ENCODE results near the gene LRRC56. TPM values are rescaled to one million over a fixed set of nuclear protein-coding genes. Genes with fewer than 3 reads are reported as not detected.

The LRRC56 gene
- total RNA-seq, 1 experiment from 2014 or later: 3.4 TPM

- WGBS (ENCODE audit: extremely low coverage, insufficient read length, low lambda C conversion rate): no CpG with 5 or more reads among the region's 33 CpGs
- no peak overlapping the region for H2AFZ ChIP-seq (ENCODE audit: low read length)
- H2BK15ac ChIP-seq (ENCODE audit: low read depth, low read length): no peak overlapping the region
- no peaks in the 10 kb centered on the region for H3K79me2 ChIP-seq (ENCODE audit: insufficient read depth, low read length)
- no peak overlapping the region for H2BK20ac ChIP-seq (ENCODE audit: low read depth, low read length, poor library complexity, severe bottlenecking)
- H3K79me1 ChIP-seq (ENCODE audit: insufficient read depth, low read depth, low read length, poor library complexity, severe bottlenecking): no peaks in the 10 kb centered on the region
- no peak overlapping the region for H3K4me2 ChIP-seq (ENCODE audit: insufficient read depth, insufficient read length, low read length)
- H3K23ac ChIP-seq (ENCODE audit: insufficient read length, low read depth, low read length): no peak overlapping the region
- no peak overlapping the region; the same call in 1 of the 2 replicates for H3K14ac ChIP-seq (ENCODE audit: insufficient read depth, low read length)
- H3K18ac ChIP-seq (ENCODE audit: insufficient read length, low read depth, low read length): no peak overlapping the region
- no peaks in the 10 kb centered on the region for H3K9me3 ChIP-seq (ENCODE audit: control insufficient read depth, low read depth, low read length)
- no peak overlapping the region for H4K8ac ChIP-seq (replicated peaks; ENCODE audit: insufficient read length, low read depth, low read length)
- no peaks in the 10 kb centered on the region for H3K27me3 ChIP-seq (ENCODE audit: insufficient read depth, low read length)
- Mint-ChIP-seq H3K36me3 (ENCODE audit: insufficient read depth in 1 of 3, low read depth in 3 of 3) (peaks cover 5 to 18% (median 10%) of the 10 kb centered on the region in 3 experiments; a peak in 5 of 7 replicates), H3K9me3 (peaks cover 0 to 2% of the 10 kb centered on the region in 2 experiments; a peak in 1 of 5 replicates), H3K27ac (no peak overlapping the region), H3K4me1 (peaks cover 6 to 8% of the 10 kb centered on the region in 2 experiments; a peak in 2 of 4 replicates), H3K27me3 (ENCODE audit: low read depth) (peaks cover 9% of the 10 kb centered on the region), H3K4me3 (peak overlapping the region in 1 of 2 experiments; percentile 26; a peak in 2 of 5 replicates)
- no peaks in the 10 kb centered on the region for H4K20me1 ChIP-seq (ENCODE audit: control insufficient read depth, insufficient read depth, insufficient read length)
- no peaks in the 10 kb centered on the region for H3K4me1 ChIP-seq (ENCODE audit: insufficient read depth, low read length)
- H3K27ac ChIP-seq (ENCODE audit: insufficient read length, low read depth, low read length): no peak overlapping the region
- no peak overlapping the region for H4K91ac ChIP-seq (ENCODE audit: insufficient read length, low read depth, low read length)
- H3T11ph ChIP-seq (ENCODE audit: low read length): no peak overlapping the region
- TF ChIP-seq CTCF (conservative IDR thresholded peaks at IDR 0.05): no peak
- H2BK5ac ChIP-seq (ENCODE audit: insufficient read length, low read length): no peak overlapping the region
- H3K56ac ChIP-seq (ENCODE audit: insufficient read length, low read depth, low read length): no peak overlapping the region
- H3K4ac ChIP-seq (ENCODE audit: low read depth, low read length): no peak overlapping the region
- H3K9ac ChIP-seq (ENCODE audit: extremely low read depth, insufficient read length, low read length): no peak overlapping the region
- no peak for DNase-seq
- H2BK12ac ChIP-seq (ENCODE audit: insufficient read length, low read depth, low read length): no peak overlapping the region
- peaks cover 19% of the 10 kb centered on the region for H3K23me2 ChIP-seq (ENCODE audit: insufficient read length, low read depth, low read length, poor library complexity, severe bottlenecking)
- H2AK5ac ChIP-seq (ENCODE audit: insufficient read length, low read length): no peak overlapping the region
- no peak overlapping the region for H2BK120ac ChIP-seq (ENCODE audit: low read depth, low read length, poor library complexity, severe bottlenecking)
- no peak overlapping the region for H4K5ac ChIP-seq (ENCODE audit: insufficient read length, low read depth, low read length)
Observed at GRCh38 chr11:532986-533585, 4.2 kb upstream of the LRRC56 start.
